ENCODE results near the gene RPL35. TPM values are rescaled to one million over a fixed set of nuclear protein-coding genes. Genes with fewer than 3 reads are reported as not detected.

RPL35 gene
- total and polyA plus RNA-seq, 2 experiments from 2014 or later: 1,202 to 4,143 TPM

- TF ChIP-seq CTCF (conservative IDR thresholded peaks at IDR 0.05; ENCODE audit: low read depth in 2 of 2) (no peak), EZH2phosphoT487 (IDR thresholded peaks at IDR 0.05; ENCODE audit: unreplicated experiment) (no peak), STAT1 (IDR thresholded peaks at IDR 0.05; ENCODE audit: unreplicated experiment) (no peak), NANOG (IDR thresholded peaks at IDR 0.05; ENCODE audit: borderline replicate concordance) (no peak)
Measured at GRCh38 chr9:124887832-124888231, 26.1 kb upstream of the RPL35 start (continued).

GRCh38 chr9:124886866-124887492, 25.2 kb upstream of the RPL35 start:
- Histone ChIP-seq H3K4me3 (no peak overlapping the region), H3K27ac (ENCODE audit: low read depth) (peak overlapping the region; percentile 63; the same call in 1 of the 2 replicates), H3K36me3 (ENCODE audit: insufficient read depth) (no peaks in the 10 kb centered on the region), H3K27me3 (ENCODE audit: insufficient read depth) (no peaks in the 10 kb centered on the region), H3K4me2 (no peak overlapping the region), H3F3A (replicated peaks; ENCODE audit: low read depth) (0 out of 2 replicates have a peak, but pooled peaks cover 9% of the 10 kb centered on the region), H2AFZ (no peak overlapping the region), H3K9me2 (ENCODE audit: insufficient read depth) (no peaks in the 10 kb centered on the region), H3K4me1 (ENCODE audit: insufficient read depth) (peaks cover 2% of the 10 kb centered on the region; the same call in 1 of the 2 replicates), H4K20me1 (replicated peaks; ENCODE audit: insufficient read depth) (0 out of 2 replicates have a peak, but pooled peaks cover 3% of the 10 kb centered on the region), H3K79me2 (replicated peaks; ENCODE audit: insufficient read depth) (no peaks in the 10 kb centered on the region)
- H3K9me3 Mint-ChIP-seq: no peaks in the 10 kb centered on the region; the same call in 2 of the 3 replicates
- H3K4me3 Mint-ChIP-seq: no peak overlapping the region
- no peak for DNase-seq (ENCODE audit: low spot score)
- ATAC-seq: no peak
- TF ChIP-seq REST (IDR thresholded peaks at IDR 0.05; ENCODE audit: unreplicated experiment): no peak
- TF ChIP-seq CTCF (conservative IDR thresholded peaks at IDR 0.05; ENCODE audit: low read depth in 2 of 2): peak in 1 of 2 experiments; percentile 35; a peak in 2 of 4 replicates
- no peak for TF ChIP-seq ETS1 (IDR thresholded peaks at IDR 0.05)
- H3K27me3 Mint-ChIP-seq (ENCODE audit: insufficient read depth, low read depth, poor library complexity): peaks cover 12% of the 10 kb centered on the region
- peaks cover 26% of the 10 kb centered on the region for H3K4me1 Mint-ChIP-seq
- H3K27ac Mint-ChIP-seq: peak overlapping the region; percentile 30; the same call in 1 of the 2 replicates
- no peaks in the 10 kb centered on the region; the same call in 2 of the 3 replicates for H3K36me3 Mint-ChIP-seq (ENCODE audit: low read depth)

Data from GM23338 (cell line).